ENCODE data around the gene GSTT4.

DNA sequence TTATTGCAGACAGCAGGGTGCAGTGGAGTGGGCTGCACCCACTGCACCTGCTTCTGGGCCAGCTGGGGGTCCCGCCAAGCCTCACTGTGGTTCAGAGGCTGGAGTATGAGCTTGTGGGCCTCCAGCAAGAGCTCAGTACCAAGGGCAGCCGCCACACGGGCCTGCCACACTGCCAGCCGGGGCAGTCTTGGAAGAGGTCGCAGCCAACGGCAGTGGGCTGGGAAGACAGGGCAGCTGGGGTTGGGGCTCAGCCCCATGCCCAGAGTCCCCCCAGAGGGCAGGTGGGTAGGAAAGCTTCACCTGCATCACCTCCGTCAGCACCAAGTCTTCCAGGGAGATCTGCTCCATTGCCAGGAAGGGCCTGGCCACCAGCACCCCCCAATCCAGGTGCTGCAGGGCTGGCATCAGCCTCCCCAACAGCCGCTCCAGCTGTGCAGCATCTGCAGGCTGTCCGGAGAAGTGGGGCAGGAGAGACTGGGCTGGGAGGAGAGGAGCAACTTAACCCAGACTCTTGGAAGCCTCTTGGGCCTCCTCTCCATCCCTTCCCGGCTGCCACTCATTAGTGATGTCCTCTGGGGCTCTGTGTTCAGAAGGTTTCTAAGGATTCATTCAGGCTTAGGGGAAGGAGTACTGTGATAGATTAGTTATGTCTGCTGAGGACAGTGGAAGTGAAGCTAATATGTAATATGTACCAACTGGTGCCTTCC, 1.1 kb upstream of the GSTT4 start:
- TF ChIP-seq POLR2A (IDR thresholded peaks at IDR 0.05) = no peak
- TF ChIP-seq, protein P1, sequence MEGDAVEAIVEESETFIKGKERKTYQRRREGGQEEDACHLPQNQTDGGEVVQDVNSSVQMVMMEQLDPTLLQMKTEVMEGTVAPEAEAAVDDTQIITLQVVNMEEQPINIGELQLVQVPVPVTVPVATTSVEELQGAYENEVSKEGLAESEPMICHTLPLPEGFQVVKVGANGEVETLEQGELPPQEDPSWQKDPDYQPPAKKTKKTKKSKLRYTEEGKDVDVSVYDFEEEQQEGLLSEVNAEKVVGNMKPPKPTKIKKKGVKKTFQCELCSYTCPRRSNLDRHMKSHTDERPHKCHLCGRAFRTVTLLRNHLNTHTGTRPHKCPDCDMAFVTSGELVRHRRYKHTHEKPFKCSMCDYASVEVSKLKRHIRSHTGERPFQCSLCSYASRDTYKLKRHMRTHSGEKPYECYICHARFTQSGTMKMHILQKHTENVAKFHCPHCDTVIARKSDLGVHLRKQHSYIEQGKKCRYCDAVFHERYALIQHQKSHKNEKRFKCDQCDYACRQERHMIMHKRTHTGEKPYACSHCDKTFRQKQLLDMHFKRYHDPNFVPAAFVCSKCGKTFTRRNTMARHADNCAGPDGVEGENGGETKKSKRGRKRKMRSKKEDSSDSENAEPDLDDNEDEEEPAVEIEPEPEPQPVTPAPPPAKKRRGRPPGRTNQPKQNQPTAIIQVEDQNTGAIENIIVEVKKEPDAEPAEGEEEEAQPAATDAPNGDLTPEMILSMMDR (IDR thresholded peaks at IDR 0.05) = no peak
- TF ChIP-seq POLR2AphosphoS5 (IDR thresholded peaks at IDR 0.05) = no peak

Data from transverse colon (tissue), 4 donors.